ENCODE data around the gene TPRG1L.

TPRG1L gene

GRCh38 chr1:3649342-3650247 lies 24.8 kb downstream of the TPRG1L start, which contains the start of gene WRAP73:
TSS of gene WRAP73 (minus strand) at chr1:3650103. CDS start at chr1:3649999, 104 bp downstream.
- DNase-seq, result peak; percentile 97 to 98 (median 97)

GRCh38 chr1:3650248-3651025 lies 25.6 kb downstream of the TPRG1L start:
- DNase-seq, result no peak

- peak in 1 of 3 donors; percentile 37 for DNase-seq
These were observed 26.5 kb downstream of the TPRG1L start for GRCh38 chr1:3651026-3651929.

GRCh38 chr1:3651930-3652547 lies 27.2 kb downstream of the TPRG1L start, which contains the start of gene TP73:
TSS of gene TP73 (plus strand) at chr1:3652516. CDS start at chr1:3682366, 29,850 bp downstream.
- peak in 2 of 3 donors; percentile 34 to 59 for DNase-seq

- peak in 1 of 3 donors; percentile 24 for DNase-seq
These were observed 27.9 kb downstream of the TPRG1L start for GRCh38 chr1:3652548-3653285.

- DNase-seq, result no peak
These were observed 28.4 kb downstream of the TPRG1L start for GRCh38 chr1:3653286-3653618.

- DNase-seq, result no peak
These were observed 29.9 kb downstream of the TPRG1L start for GRCh38 chr1:3654549-3655281.

GRCh38 chr1:3656450-3657095 lies 31.8 kb downstream of the TPRG1L start:
- DNase-seq, result no peak

GRCh38 chr1:3657096-3657475 lies 32.3 kb downstream of the TPRG1L start:
- DNase-seq, result no peak

- no peak for DNase-seq
These were observed 32.9 kb downstream of the TPRG1L start for GRCh38 chr1:3657578-3658230.

- DNase-seq, result no peak
These were observed 33.4 kb downstream of the TPRG1L start for GRCh38 chr1:3658231-3658615.

GRCh38 chr1:3659093-3659492 lies 34.3 kb downstream of the TPRG1L start:
- no peak for DNase-seq

GRCh38 chr1:3660704-3661103 lies 35.9 kb downstream of the TPRG1L start:
- peak in 2 of 3 donors; percentile 51 to 61 for DNase-seq

- no peak for DNase-seq
These were observed 36.8 kb downstream of the TPRG1L start for GRCh38 chr1:3661631-3662030.

GRCh38 chr1:3662080-3662671 lies 37.4 kb downstream of the TPRG1L start:
- DNase-seq, result no peak

GRCh38 chr1:3663999-3664699 lies 39.3 kb downstream of the TPRG1L start:
- DNase-seq, result no peak

GRCh38 chr1:3664700-3665375 lies 40.0 kb downstream of the TPRG1L start:
- no peak for DNase-seq

- DNase-seq, result no peak
These were observed 43.3 kb downstream of the TPRG1L start for GRCh38 chr1:3668148-3668547.

Measured in suppressor macrophage treated with lipopolysaccharide for 1 hour (primary cell).